ENCODE measurements around the gene SH3GL2. TPM values are rescaled to one million over a fixed set of nuclear protein-coding genes. Genes with fewer than 3 reads are reported as not detected.

The SH3GL2 gene
- total RNA-seq, 2 donors from 2014 or later, result not detected

- H3K27ac Mint-ChIP-seq, result no peak overlapping the region
- DNase-seq (ENCODE audit: low spot score in 2 of 2) (no peak), ATAC-seq (no peak)
- no peaks in the 10 kb centered on the region for H3K36me3 Mint-ChIP-seq
- peaks cover 3% of the 10 kb centered on the region in 2 donors for H3K9me3 Mint-ChIP-seq
These were observed 16.1 kb downstream of the SH3GL2 start for GRCh38 chr9:17594961-17595360.

GRCh38 chr9:17597977-17598376 lies 19.1 kb downstream of the SH3GL2 start:
- H3K36me3 Mint-ChIP-seq, result peaks cover 0 to 3% of the 10 kb centered on the region in 2 donors
- H3K27ac Mint-ChIP-seq, result no peak overlapping the region
- peaks cover 3 to 7% of the 10 kb centered on the region in 2 donors for H3K9me3 Mint-ChIP-seq
- no peak for ATAC-seq
- DNase-seq (ENCODE audit: low spot score in 2 of 2), result no peak

GRCh38 chr9:17600962-17601593 lies 22.2 kb downstream of the SH3GL2 start:
- Mint-ChIP-seq H3K36me3 (peaks cover 0 to 7% of the 10 kb centered on the region in 2 donors), H3K9me3 (peaks cover 11 to 12% of the 10 kb centered on the region in 2 donors), H3K27ac (no peak overlapping the region)
- no peak for ATAC-seq
- no peak for DNase-seq (ENCODE audit: low spot score in 2 of 2)

DNA sequence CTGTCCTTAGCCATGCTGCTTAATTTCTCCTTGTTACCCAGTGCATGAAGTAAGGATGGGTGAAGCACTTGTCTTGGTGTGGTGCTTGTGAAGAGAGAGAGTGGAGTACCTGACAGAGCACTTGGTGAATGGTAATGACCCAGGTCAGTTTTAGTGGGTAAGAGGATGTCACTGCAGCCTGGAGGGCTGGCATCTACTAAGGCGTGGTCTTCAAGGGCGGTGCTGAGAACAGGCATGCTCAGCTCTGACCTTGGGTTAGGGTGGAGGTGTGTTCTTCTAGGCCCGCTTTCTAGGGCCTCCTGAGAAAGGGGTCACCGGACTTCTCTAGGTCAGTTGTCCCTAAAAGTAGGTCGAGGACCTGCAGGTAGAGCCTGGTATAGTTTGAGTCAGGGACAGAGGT lies 25.7 kb downstream of the SH3GL2 start:
- ATAC-seq (no peak), DNase-seq (ENCODE audit: low spot score in 2 of 2) (no peak)
- Mint-ChIP-seq H3K9me3 (peaks cover 8 to 12% of the 10 kb centered on the region in 2 donors), H3K36me3 (peaks cover 0 to 7% of the 10 kb centered on the region in 2 donors), H3K27ac (no peak overlapping the region)

GRCh38 chr9:17609312-17610005 lies 30.6 kb downstream of the SH3GL2 start:
- peaks cover 2 to 6% of the 10 kb centered on the region in 2 donors for H3K9me3 Mint-ChIP-seq

GRCh38 chr9:17611342-17611741 lies 32.5 kb downstream of the SH3GL2 start:
- ATAC-seq (no peak), DNase-seq (ENCODE audit: low spot score in 2 of 2) (no peak)
- Mint-ChIP-seq H3K27ac (no peak overlapping the region), H3K9me3 (peaks cover 0 to 7% of the 10 kb centered on the region in 2 donors), H3K36me3 (no peaks in the 10 kb centered on the region)

More at GRCh38 chr9:17609312-17610005, 30.6 kb downstream of the SH3GL2 start:
- no peaks in the 10 kb centered on the region for H3K36me3 Mint-ChIP-seq
- DNase-seq (ENCODE audit: low spot score in 2 of 2) (no peak), ATAC-seq (no peak)
- no peak overlapping the region for H3K27ac Mint-ChIP-seq

DNA sequence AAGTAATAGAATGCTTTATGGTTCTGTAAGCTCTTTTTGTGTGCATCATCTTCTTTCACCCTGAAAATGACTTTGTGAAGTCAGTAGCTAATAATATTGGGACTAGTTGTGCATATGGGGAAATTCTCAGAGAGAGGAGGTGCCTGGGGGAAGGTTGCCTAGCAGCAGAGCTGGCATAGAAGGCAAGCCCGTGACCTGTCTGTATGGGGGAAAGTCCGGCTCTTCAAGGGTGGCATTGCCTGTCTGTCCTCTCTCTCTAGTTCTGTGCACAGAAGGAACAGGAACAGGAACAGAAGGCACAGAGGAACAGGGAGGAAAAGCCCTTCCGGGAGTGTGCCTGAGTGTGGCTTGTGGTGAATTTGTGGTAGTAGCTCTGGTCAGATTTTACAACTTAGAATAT lies 33.1 kb downstream of the SH3GL2 start:
- no peaks in the 10 kb centered on the region for H3K36me3 Mint-ChIP-seq
- ATAC-seq, result no peak

DNA sequence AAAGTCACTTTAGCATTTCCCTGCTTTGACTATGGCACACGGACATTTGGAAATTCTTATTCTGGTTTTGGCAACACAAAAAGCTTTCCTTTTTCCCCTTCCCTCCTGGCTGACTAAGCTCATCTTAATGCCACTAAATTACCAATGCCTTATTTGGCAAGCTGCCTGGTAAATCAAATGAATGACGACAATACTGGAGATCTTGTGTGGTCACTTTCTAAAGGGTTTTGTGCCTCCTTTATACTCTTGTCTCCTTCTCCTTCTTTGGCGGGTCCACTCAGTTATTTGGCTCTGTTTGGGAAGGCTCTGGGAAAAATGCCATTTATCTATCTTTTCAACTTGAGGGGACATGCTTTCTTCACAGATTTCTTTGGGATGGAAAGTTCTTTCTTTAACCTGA lies 34.9 kb downstream of the SH3GL2 start:
- no peak for ATAC-seq
- H3K36me3 Mint-ChIP-seq, result peaks cover 0 to 4% of the 10 kb centered on the region in 2 donors
- H3K27ac Mint-ChIP-seq, result no peak overlapping the region
- peaks cover 4 to 16% of the 10 kb centered on the region in 2 donors for H3K9me3 Mint-ChIP-seq
- no peak for DNase-seq (ENCODE audit: low spot score in 2 of 2)

More for the DNA sequence above, 33.1 kb downstream of the SH3GL2 start:
- Mint-ChIP-seq H3K27ac (no peak overlapping the region), H3K9me3 (peaks cover 0 to 7% of the 10 kb centered on the region in 2 donors)
- DNase-seq (ENCODE audit: low spot score in 2 of 2), result no peak

DNA sequence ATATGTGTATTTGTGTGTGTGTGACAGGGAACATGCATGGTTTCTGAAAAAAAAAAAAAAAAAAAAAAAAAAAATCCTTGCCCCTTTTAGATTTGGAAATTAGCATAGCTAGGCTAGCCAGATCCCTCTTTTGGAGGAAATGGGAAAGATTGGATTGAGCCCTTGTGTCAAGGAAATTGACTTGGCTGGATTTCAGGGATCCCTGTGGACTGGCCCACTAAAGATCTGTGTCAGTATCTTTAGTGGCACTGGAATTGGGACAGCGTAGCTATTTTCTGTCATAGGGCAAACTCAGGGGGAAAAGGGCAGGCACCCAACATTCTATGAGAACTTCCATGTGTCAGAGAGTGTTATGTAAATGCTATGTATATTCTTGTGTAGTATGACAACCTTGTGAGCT lies 35.4 kb downstream of the SH3GL2 start:
- no peak for ATAC-seq
- no peak for DNase-seq (ENCODE audit: low spot score in 2 of 2)
- Mint-ChIP-seq H3K36me3 (peaks cover 0 to 4% of the 10 kb centered on the region in 2 donors), H3K27ac (no peak overlapping the region), H3K9me3 (peaks cover 5 to 16% of the 10 kb centered on the region in 2 donors)

DNA sequence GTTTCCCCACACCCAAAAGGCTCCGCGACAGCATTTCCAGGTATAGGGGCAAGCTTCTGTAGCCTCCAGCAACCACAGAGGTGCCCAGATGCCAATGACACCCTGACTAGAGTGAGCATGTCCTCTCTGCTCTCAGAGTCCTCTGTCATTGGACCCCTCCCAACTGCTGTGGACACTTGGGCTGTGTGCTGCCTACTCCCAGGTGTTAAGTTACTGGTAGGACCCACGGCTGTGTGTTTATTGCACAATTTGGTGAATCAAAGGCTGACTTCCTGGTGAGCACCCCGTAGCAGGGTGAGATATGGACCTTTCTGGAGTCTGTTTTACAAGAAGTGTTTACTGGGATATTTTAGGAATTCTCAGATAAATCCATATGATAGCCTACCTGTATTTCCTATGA lies 36.0 kb downstream of the SH3GL2 start:
- DNase-seq (ENCODE audit: low spot score in 2 of 2) (no peak), ATAC-seq (no peak)
- peaks cover 5 to 16% of the 10 kb centered on the region in 2 donors for H3K9me3 Mint-ChIP-seq
- H3K36me3 Mint-ChIP-seq, result peaks cover 0 to 4% of the 10 kb centered on the region in 2 donors
- H3K27ac Mint-ChIP-seq, result no peak overlapping the region

- Mint-ChIP-seq H3K9me3 (peaks cover 5 to 29% of the 10 kb centered on the region in 2 donors), H3K27ac (no peak overlapping the region)
- no peak for DNase-seq (ENCODE audit: low spot score in 2 of 2)
These were observed 43.3 kb downstream of the SH3GL2 start for GRCh38 chr9:17622141-17622540.

DNA sequence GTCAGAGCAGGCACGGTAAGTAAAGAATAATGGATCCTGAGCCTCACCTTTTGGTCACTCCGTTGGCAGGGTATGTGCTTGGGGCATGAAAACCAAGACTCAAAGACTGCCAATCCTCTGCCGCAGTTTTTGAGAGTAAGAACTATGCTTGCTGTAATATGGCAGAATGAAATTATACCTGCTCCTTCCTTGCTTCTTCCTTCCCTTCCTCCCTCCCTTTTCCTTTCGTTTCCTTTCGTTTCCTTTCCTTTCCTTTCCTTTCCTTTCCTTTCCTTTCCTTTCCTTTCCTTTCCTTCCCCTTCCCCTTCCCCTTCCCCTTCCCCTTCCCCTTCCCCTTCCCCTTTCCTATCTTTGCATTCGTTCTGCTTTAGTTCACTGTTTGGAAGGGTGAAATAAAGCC lies 43.9 kb downstream of the SH3GL2 start:
- H3K36me3 Mint-ChIP-seq, result peaks cover 0 to 4% of the 10 kb centered on the region in 2 donors
- H3K27ac Mint-ChIP-seq, result no peak overlapping the region
- H3K9me3 Mint-ChIP-seq, result peaks cover 5 to 26% of the 10 kb centered on the region in 2 donors
- no peak for DNase-seq (ENCODE audit: low spot score in 2 of 2)
- no peak for ATAC-seq

More at GRCh38 chr9:17622141-17622540, 43.3 kb downstream of the SH3GL2 start:
- no peak for ATAC-seq
- peaks cover 0 to 4% of the 10 kb centered on the region in 2 donors for H3K36me3 Mint-ChIP-seq

DNA sequence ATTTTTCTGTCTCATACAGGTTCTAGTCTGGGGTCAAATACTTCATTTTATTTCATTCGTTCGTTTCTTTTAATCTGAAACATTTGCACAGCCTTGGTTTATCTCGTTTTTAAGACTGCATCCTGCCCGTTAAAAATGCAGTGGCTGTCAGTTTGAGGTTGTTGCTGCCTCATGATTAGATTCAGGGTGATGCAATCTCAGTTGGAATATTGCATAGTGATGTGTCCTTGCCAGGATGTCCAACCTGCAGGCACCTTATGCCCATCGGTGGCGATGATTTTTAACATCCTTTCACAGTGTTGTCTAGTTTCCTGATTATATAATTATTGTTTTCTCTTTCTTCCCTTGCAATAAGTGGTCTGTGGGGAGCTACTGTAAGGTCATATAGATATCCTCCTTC lies 45.1 kb downstream of the SH3GL2 start:
- H3K27ac Mint-ChIP-seq, result no peak overlapping the region
- H3K9me3 Mint-ChIP-seq, result peaks cover 0 to 20% of the 10 kb centered on the region in 2 donors
- ATAC-seq, result no peak
- H3K36me3 Mint-ChIP-seq, result no peaks in the 10 kb centered on the region
- no peak for DNase-seq (ENCODE audit: low spot score in 2 of 2)

GRCh38 chr9:17624571-17624970 lies 45.7 kb downstream of the SH3GL2 start:
- DNase-seq (ENCODE audit: low spot score in 2 of 2) (no peak), ATAC-seq (no peak)
- Mint-ChIP-seq H3K36me3 (no peaks in the 10 kb centered on the region), H3K27ac (no peak overlapping the region), H3K9me3 (peaks cover 0 to 20% of the 10 kb centered on the region in 2 donors)

GRCh38 chr9:17625644-17626388 lies 47.0 kb downstream of the SH3GL2 start:
- no peak for DNase-seq (ENCODE audit: low spot score in 2 of 2)
- no peak for ATAC-seq
- Mint-ChIP-seq H3K36me3 (no peaks in the 10 kb centered on the region), H3K9me3 (peaks cover 3 to 17% of the 10 kb centered on the region in 2 donors), H3K27ac (no peak overlapping the region)

- ATAC-seq (no peak), DNase-seq (ENCODE audit: low spot score in 2 of 2) (no peak)
- H3K9me3 Mint-ChIP-seq, result peaks cover 3 to 13% of the 10 kb centered on the region in 2 donors
- no peak overlapping the region for H3K27ac Mint-ChIP-seq
- no peaks in the 10 kb centered on the region for H3K36me3 Mint-ChIP-seq
These were observed 48.8 kb downstream of the SH3GL2 start for GRCh38 chr9:17627641-17628040.

DNA sequence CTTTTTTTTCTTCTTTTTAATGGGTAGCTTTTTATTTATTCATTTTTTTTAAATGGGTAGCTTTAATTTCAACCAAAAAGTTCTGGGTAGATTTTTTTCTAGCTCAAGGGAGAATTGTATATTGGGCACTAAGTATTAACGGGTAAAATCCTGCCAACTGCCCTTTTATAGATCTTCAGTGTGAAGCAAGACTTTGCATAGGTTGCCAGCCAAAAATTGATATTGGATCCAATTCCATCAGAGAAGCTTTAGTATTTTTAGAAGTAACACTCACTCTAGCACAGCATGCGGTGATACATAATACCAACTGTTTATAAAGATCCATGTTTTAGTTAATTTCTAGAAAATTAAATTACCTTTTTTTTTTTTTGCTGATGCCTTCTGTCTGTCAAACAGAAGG lies 49.8 kb downstream of the SH3GL2 start:
- DNase-seq (ENCODE audit: low spot score in 2 of 2) (no peak), ATAC-seq (no peak)
- H3K9me3 Mint-ChIP-seq, result peaks cover 3 to 10% of the 10 kb centered on the region in 2 donors
- no peak overlapping the region for H3K27ac Mint-ChIP-seq
- H3K36me3 Mint-ChIP-seq, result no peaks in the 10 kb centered on the region

Data from activated naive CD4-positive, alpha-beta T cell treated with anti-CD3 and anti-CD28 coated beads, Interleukin-2, amount 50 U/mL, for 72 hours (primary cell).